HG02885 (cell line): Measurements from ENCODE around the gene IL26.
"Not testable (repeated sequence)": the region's sequence is repeated elsewhere in the genome, so short reads cannot be mapped to it uniquely, and the experiment has no call there.

Source experiments
- ATAC-seq: cut with Tn5 transposase; IDR thresholded peaks from one replicate; pipeline ENCODE4 v1.9.1; 2021; ENCODE audit warnings: mild to moderate bottlenecking; ENCODE audit not compliant: unreplicated experiment, poor library complexity

Gene IL26

GRCh38 chr12:68240975-68241374 is 15.4 kb upstream of the IL26 start:
- ATAC-seq, result peak; percentile 97

DNA sequence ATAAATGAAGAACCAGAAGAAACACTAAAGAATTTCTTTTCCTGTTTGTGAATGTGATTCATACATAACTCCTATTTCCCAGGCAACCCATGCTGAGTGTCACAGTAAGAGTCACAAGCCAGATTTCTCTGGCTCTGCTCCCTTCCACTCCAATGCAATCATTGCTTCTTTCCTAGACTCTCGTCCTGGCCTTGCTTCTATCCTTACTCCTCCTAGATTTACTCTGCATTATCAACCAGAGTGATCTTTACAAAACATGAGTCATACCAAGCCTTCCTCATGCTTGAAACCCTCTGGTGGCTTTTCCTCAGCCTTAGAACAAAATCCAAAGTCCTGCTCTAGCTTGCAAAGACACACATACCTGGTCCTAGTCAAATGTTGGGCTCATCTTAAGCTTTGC is 14.5 kb upstream of the IL26 start:
- no peak for ATAC-seq

- no peak for ATAC-seq
These were observed 13.8 kb upstream of the IL26 start for GRCh38 chr12:68239309-68239982.

GRCh38 chr12:68237619-68238018 is 12.0 kb upstream of the IL26 start:
- no peak for ATAC-seq

DNA sequence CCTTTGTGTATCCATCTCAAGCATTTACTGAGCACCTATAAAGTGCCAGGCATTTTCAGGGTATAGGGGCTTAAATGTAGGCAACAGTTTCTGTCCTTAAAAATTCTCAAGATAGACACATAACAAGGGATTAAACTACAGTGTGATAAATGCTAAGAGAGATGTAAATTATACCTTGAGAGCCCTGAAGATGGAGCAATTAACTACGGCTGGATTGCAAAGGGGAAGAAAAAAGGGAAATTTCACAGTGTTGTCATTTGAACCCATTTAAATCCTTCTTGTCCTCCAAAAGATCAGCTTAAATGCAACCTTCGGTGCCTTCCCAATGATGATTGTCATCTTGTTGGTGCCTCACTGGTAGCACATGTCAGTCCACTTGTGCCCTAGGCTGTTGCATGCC is 11.5 kb upstream of the IL26 start:
- no peak for ATAC-seq

- peak; percentile 63 for ATAC-seq
These were observed 10.9 kb upstream of the IL26 start for GRCh38 chr12:68236421-68237059.

GRCh38 chr12:68235576-68235975 is 10.0 kb upstream of the IL26 start:
- no peak for ATAC-seq

- ATAC-seq, result no peak
These were observed 8.5 kb upstream of the IL26 start for GRCh38 chr12:68234140-68234539.

- no peak for ATAC-seq
These were observed 7.9 kb upstream of the IL26 start for GRCh38 chr12:68233498-68233897.

GRCh38 chr12:68231691-68232090 is 6.1 kb upstream of the IL26 start:
- ATAC-seq, result no peak

DNA sequence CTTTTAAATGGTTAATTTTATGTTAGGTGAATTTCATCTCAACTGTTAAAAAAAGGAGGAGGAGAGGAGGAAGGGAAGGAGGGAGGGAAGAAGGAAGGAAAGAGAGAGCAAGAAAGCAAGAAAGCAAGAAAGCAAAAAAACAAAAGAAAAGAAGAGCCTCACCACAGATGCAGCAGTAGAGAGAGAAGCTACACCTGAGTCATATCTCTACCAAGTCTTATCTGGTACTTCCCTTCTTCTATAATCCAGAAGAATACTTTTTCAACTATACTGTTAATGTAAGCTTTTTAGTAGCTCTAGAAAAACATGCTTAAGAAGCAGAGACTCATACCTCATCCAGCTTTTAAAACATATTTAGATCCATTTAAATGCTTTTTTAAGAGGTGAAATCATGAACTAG is 5.6 kb upstream of the IL26 start:
- ATAC-seq, result peak; percentile 68

DNA sequence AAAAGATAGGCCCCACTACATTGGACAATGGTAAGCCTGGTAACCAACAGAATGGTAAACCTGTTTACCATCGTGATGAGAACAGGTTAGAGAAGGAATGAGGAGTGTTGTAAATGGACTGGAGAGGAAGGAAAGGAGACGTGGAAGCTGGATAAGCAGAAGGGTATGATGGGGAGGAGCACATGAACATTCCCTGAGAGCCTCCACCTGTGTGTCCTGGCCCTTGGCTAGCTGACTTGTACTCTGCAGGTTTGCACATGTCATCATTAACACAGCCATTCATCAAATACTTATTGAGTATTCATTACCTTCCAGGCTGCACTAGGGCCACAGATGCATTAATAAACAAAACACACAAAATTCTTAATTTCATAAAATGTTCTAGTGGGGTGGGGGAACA is 4.3 kb upstream of the IL26 start:
- ATAC-seq, result no peak

DNA sequence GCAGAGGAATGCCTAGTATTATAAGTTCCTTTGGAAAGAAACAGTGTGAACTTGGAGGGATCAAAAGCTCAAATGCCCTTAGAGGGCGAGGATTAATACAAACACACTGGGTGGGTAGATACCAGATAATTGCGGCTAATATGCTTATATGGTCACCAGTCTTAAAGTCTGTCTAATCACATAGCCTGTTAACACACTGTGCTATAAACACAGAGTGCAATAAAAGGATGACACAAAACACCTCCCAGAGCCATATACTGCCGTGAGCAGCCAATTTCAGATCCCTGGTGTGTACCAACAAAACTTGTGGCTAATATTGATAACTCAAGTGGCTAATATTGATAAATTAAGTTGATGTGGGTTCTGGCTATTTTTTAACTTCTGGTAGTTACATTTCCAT is 1.7 kb upstream of the IL26 start:
- no peak for ATAC-seq

DNA sequence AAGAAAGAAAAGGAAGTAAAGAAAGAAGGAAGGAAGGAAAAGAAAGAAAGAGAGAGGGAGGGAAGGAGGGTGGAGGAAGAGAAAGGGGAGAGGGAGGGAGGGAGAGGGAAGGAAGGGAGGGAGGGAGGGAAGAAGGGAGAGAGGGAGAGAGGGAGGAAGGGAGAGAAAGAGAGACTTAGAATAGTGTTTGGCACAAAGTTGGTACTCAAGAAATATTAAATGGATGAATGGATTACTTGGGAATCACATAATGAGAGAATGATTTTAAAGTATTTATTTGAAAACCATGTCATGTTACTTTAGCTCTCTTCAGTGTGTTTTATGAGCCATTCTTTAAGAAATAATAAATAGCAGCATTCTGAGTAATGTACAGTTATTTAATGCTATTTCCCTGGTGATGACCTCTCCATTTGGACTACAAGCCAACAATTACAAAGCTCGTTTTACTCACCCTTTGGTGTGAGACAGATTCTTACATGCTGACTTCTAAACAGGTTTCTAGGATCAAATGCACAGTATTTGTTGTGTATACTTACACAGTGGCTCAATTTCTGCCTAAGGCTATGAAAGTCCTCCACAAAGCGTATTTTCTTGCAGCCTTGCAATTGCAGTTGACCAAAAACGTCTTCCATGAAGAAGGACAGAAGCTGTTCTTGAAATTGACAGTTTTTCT is 861 bp downstream of the IL26 start:
- no peak for ATAC-seq

DNA sequence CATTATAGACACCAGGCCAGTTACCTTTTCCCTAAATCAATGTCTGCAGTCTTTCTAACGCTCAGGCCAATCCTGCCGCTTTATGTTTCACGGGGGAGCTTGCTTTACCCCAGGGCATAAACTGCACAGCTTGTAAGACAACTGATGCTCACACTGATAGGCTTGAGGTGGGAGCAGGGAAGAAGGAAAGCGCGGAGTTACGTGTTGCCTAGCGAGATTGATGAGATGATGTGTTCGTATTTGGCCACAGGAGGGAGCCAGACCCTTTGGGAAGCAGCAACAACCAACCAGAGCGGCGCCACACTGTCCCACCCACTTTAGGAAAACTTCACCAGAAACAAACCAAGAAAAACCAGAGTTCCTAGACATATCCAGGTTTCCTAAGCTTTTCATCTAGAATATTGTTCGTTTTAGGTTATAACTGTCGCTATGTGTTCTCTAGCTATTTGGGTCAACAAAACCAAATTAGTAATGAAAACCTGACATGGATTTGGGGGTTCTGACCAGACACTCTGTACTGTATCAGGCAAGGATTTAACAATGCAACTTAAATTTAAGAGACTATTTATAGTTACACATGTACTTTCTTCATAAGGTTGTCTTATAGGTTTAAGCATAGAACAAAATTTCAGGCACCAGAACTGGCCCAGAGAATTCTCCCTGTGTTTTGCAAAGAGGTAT is 2.4 kb downstream of the IL26 start:
- ATAC-seq, result peak; percentile 95

DNA sequence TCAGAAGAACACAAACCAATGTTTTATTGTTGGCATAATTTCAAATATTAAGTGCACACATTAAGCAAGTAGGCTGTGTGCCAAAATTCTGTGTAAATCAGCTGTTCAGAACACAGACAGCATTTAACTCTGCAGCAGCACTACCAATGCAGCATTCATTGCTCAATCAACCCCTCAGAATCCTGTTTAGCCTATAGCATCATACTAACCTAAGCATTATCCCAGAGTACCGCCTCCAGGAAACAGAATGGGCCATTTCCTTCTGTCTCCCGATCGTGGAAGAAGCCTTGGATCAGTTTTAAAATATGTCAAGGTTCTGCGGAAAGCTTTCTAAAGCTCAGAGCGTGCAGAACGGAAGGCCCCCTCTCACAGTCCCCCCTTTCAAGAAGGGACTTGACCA is 3.3 kb downstream of the IL26 start:
- no peak for ATAC-seq

- no peak for ATAC-seq
These were observed 4.1 kb downstream of the IL26 start for GRCh38 chr12:68221497-68221896.

DNA sequence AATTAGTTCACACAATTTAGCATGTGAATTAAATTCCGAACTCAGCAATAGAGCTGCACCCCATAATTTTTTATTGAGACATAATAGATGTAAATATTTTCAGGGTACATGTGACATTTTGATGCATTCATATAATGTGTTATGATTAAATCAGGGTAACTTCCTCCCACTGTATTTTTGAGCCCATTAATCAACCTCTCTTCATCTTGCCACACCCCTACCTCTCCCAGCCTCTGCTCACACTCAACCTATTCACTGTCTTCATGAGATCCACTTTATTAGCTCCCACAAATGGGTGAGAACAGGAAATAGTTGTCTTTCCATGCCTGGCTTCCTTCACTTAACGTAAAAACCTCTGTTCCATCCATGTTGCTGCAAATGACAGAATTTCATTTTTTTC is 14.7 kb downstream of the IL26 start:
- ATAC-seq, result no peak

DNA sequence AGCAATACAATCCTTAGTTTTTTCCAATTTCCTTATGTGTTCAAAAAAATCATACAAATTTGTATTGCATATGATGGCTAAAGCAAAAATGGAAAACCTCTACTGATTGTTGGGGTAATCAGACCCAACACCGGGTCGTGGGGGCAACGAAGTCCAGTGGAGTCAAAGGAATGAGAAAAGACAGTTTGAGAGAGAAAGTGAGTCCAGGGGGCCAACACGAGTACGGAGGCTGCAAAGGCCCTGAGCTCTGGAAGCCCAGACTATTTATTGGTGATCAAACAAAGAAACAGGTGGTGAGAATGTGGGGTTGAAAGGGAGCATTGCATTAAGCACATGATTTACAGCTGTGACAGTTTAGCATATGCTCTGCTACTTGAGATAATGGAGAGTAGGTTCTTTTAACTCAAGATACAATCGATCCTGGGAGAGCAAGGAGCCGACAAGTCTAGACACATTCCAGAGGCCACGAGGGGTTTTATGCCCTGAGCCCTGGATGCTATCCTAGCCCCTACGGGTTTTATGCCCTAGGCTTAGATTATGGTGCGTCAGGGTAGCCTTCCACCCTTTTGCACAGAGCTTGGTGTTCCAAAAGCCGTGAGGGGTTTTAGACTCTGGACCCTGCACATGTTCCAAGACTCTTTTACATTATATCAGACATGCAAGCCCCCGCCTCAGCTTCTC is 16.4 kb downstream of the IL26 start:
- not testable (repeated sequence) for ATAC-seq

DNA sequence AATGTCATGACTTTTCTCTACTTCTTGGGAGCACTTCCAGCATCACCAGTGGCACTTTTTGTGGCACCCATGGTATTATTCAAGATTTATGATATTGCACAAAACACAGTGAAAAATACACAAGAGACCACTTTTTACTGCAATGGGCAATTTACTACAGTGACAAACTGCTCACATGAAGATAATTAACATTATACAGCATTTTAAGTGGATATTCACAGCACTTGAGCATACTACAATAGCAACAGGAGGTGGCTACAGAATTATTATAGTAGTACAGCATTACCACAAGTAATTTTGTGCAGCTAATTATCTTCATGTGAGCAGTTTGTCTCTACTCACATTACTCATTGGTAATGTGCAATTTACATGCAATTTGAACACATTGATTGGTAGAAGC is 18.3 kb downstream of the IL26 start:
- no peak for ATAC-seq

DNA sequence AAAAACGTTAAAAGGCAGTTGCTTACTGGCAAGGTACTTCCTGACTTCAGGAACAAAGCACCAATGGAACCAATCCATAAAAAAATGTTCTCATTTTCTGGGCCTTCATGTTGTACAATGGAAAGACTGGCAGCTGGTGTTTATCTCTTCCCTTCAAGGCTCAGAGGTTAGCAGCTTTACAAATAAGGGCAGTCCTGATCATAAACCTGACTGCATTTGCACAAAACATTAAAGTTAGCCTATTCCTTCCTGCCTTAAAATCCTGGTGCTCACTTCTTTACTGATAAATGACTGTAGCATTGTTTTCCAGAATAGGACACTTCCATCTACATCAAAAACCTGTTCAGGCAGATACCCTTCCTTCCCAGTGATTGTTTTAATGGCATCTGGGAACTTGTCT is 19.2 kb downstream of the IL26 start:
- ATAC-seq, result no peak
